C4-2B (cell line): Measurements from ENCODE around the gene PSORS1C2.

Experiments
- H3K27ac ChIP-seq: fragments of 450-650 bp; 2 replicates; pipeline ENCODE4 v1.5.1; 2017
- CTCF ChIP-seq: fragments of 450-650 bp; conservative IDR thresholded peaks from 2 replicates; pipeline ENCODE4 v1.5.1; 2017; ENCODE audit warnings: mild to moderate bottlenecking
- ZFX ChIP-seq: fragments of 450-650 bp; IDR thresholded peaks from 2 replicates; pipeline ENCODE4 v1.6.1; 2017

PSORS1C2 gene

GRCh38 chr6:31178143-31179041, 39.5 kb upstream of the PSORS1C2 start:
- TF ChIP-seq CTCF (no peak), ZFX (no peak)
- H3K27ac ChIP-seq, result peak overlapping the region; percentile 56

GRCh38 chr6:31175971-31176370, 37.1 kb upstream of the PSORS1C2 start:
- no peak overlapping the region for H3K27ac ChIP-seq
- TF ChIP-seq ZFX, result no peak
- TF ChIP-seq CTCF, result no peak

GRCh38 chr6:31174378-31174777, 35.5 kb upstream of the PSORS1C2 start:
- H3K27ac ChIP-seq, result no peak overlapping the region
- TF ChIP-seq ZFX (no peak), CTCF (no peak)

GRCh38 chr6:31173406-31173805, 34.5 kb upstream of the PSORS1C2 start:
- H3K27ac ChIP-seq, result no peak overlapping the region
- no peak for TF ChIP-seq ZFX

- no peak overlapping the region for H3K27ac ChIP-seq
Measured at GRCh38 chr6:31172973-31173384, 34.1 kb upstream of the PSORS1C2 start.

GRCh38 chr6:31171931-31172905, 33.4 kb upstream of the PSORS1C2 start:
- no peak overlapping the region for H3K27ac ChIP-seq
- no peak for TF ChIP-seq CTCF
- no peak for TF ChIP-seq ZFX

More at GRCh38 chr6:31172973-31173384, 34.1 kb upstream of the PSORS1C2 start:
- TF ChIP-seq CTCF (no peak), ZFX (no peak)

GRCh38 chr6:31170987-31171671, 32.3 kb upstream of the PSORS1C2 start:
- no peak overlapping the region for H3K27ac ChIP-seq
- TF ChIP-seq CTCF, result no peak
